Measurements from ENCODE around the gene ITGA8.

The ITGA8 gene

GRCh38 chr10:15603446-15604011, 116.2 kb downstream of the ITGA8 start:
- H3K4me2 ChIP-seq (ENCODE audit: low read length) = no peak overlapping the region
- H3K79me2 ChIP-seq (ENCODE audit: insufficient read depth, low read length) = no peaks in the 10 kb centered on the region
- H3K27me3 ChIP-seq (ENCODE audit: insufficient read depth, low read length) = peaks cover 4% of the 10 kb centered on the region; the same call in 1 of the 2 replicates
- no peaks in the 10 kb centered on the region for H3K9me2 ChIP-seq (ENCODE audit: low read depth, low read length)
- no peak overlapping the region for H3K27ac ChIP-seq (ENCODE audit: low read depth, low read length, poor library complexity, severe bottlenecking)
- H4K20me1 ChIP-seq (ENCODE audit: insufficient read depth, low read length) = no peaks in the 10 kb centered on the region
- no peaks in the 10 kb centered on the region for H3K4me1 ChIP-seq (ENCODE audit: insufficient read depth, low read length, severe bottlenecking)
- TF ChIP-seq CTCF (IDR thresholded peaks at IDR 0.05; ENCODE audit: low read length) = no peak
- no peak for TF ChIP-seq EZH2 (IDR thresholded peaks at IDR 0.05; ENCODE audit: borderline replicate concordance, low read length)
- H3K9me3 ChIP-seq (ENCODE audit: low read length) = no peaks in the 10 kb centered on the region
- H3K36me3 ChIP-seq (ENCODE audit: insufficient read depth, low read length) = no peaks in the 10 kb centered on the region
- no peaks in the 10 kb centered on the region for H3F3A ChIP-seq (ENCODE audit: insufficient read depth, low read length)
- no peak overlapping the region for H3K9ac ChIP-seq (ENCODE audit: low read length)
- no peak overlapping the region for H2AFZ ChIP-seq (ENCODE audit: low read length)
- H3K4me3 ChIP-seq (ENCODE audit: low read depth, low read length, poor library complexity, severe bottlenecking) = no peak overlapping the region

GRCh38 chr10:15601819-15602218, 117.9 kb downstream of the ITGA8 start:
- Histone ChIP-seq H3K9me3 (ENCODE audit: low read length) (no peaks in the 10 kb centered on the region), H3K79me2 (ENCODE audit: insufficient read depth, low read length) (no peaks in the 10 kb centered on the region), H3K27me3 (ENCODE audit: insufficient read depth, low read length) (peaks cover 4% of the 10 kb centered on the region; the same call in 1 of the 2 replicates), H3K9ac (ENCODE audit: low read length) (no peak overlapping the region), H4K20me1 (ENCODE audit: insufficient read depth, low read length) (no peaks in the 10 kb centered on the region), H3K4me3 (ENCODE audit: low read depth, low read length, poor library complexity, severe bottlenecking) (no peak overlapping the region), H3K4me2 (ENCODE audit: low read length) (no peak overlapping the region), H3K9me2 (ENCODE audit: low read depth, low read length) (no peaks in the 10 kb centered on the region), H3K4me1 (ENCODE audit: insufficient read depth, low read length, severe bottlenecking) (no peaks in the 10 kb centered on the region), H2AFZ (ENCODE audit: low read length) (no peak overlapping the region), H3F3A (ENCODE audit: insufficient read depth, low read length) (no peaks in the 10 kb centered on the region), H3K36me3 (ENCODE audit: insufficient read depth, low read length) (no peaks in the 10 kb centered on the region), H3K27ac (ENCODE audit: low read depth, low read length, poor library complexity, severe bottlenecking) (no peak overlapping the region)
- no peak for TF ChIP-seq EZH2 (IDR thresholded peaks at IDR 0.05; ENCODE audit: borderline replicate concordance, low read length)
- TF ChIP-seq CTCF (IDR thresholded peaks at IDR 0.05; ENCODE audit: low read length) = no peak

GRCh38 chr10:15595260-15595659, 124.5 kb downstream of the ITGA8 start:
- H3K36me3 ChIP-seq (ENCODE audit: insufficient read depth, low read length) = no peaks in the 10 kb centered on the region
- H3K4me1 ChIP-seq (ENCODE audit: insufficient read depth, low read length, severe bottlenecking) = no peaks in the 10 kb centered on the region
- H3K9ac ChIP-seq (ENCODE audit: low read length) = no peak overlapping the region
- no peak overlapping the region for H3K4me2 ChIP-seq (ENCODE audit: low read length)
- H2AFZ ChIP-seq (ENCODE audit: low read length) = no peak overlapping the region
- H3K79me2 ChIP-seq (ENCODE audit: insufficient read depth, low read length) = no peaks in the 10 kb centered on the region
- no peaks in the 10 kb centered on the region for H4K20me1 ChIP-seq (ENCODE audit: insufficient read depth, low read length)
- H3K9me3 ChIP-seq (ENCODE audit: low read length) = no peaks in the 10 kb centered on the region
- H3F3A ChIP-seq (ENCODE audit: insufficient read depth, low read length) = no peaks in the 10 kb centered on the region
- no peaks in the 10 kb centered on the region for H3K27me3 ChIP-seq (ENCODE audit: insufficient read depth, low read length)
- H3K9me2 ChIP-seq (ENCODE audit: low read depth, low read length) = no peaks in the 10 kb centered on the region
- no peak overlapping the region for H3K4me3 ChIP-seq (ENCODE audit: low read depth, low read length, poor library complexity, severe bottlenecking)
- no peak for TF ChIP-seq EZH2 (IDR thresholded peaks at IDR 0.05; ENCODE audit: borderline replicate concordance, low read length)
- TF ChIP-seq CTCF (IDR thresholded peaks at IDR 0.05; ENCODE audit: low read length) = no peak
- no peak overlapping the region for H3K27ac ChIP-seq (ENCODE audit: low read depth, low read length, poor library complexity, severe bottlenecking)

Data from OCI-LY1 (cell line).